Mucosa of stomach (tissue), 1 donor: ENCODE data around the gene CDC14B.

Experiments used
- H3K27me3 ChIP-seq: one replicate; pipeline ENCODE4 v1.7.0; 2013; ENCODE audit warnings: mild to moderate bottlenecking, low read length; ENCODE audit not compliant: control insufficient read depth, insufficient read depth
- H3K36me3 ChIP-seq: one replicate; pipeline ENCODE4 v1.7.0; 2013; ENCODE audit warnings: low read length; ENCODE audit not compliant: control insufficient read depth, insufficient read depth
- H3K4me1 ChIP-seq: one replicate; pipeline ENCODE4 v1.7.0; 2013; ENCODE audit warnings: mild to moderate bottlenecking, low read length; ENCODE audit not compliant: control insufficient read depth, insufficient read depth
- H3K4me3 ChIP-seq: one replicate; pipeline ENCODE4 v1.7.0; 2013; ENCODE audit warnings: low read length
- H3K9ac ChIP-seq: one replicate; pipeline ENCODE4 v1.7.0; 2013; ENCODE audit warnings: mild to moderate bottlenecking, low read length, moderate library complexity
- H3K9me3 ChIP-seq: one replicate; pipeline ENCODE4 v1.7.0; 2013; ENCODE audit warnings: mild to moderate bottlenecking, low read length, moderate library complexity; ENCODE audit not compliant: control insufficient read depth
- donor health status: Pancreatic carcinoma.

CDC14B gene

DNA sequence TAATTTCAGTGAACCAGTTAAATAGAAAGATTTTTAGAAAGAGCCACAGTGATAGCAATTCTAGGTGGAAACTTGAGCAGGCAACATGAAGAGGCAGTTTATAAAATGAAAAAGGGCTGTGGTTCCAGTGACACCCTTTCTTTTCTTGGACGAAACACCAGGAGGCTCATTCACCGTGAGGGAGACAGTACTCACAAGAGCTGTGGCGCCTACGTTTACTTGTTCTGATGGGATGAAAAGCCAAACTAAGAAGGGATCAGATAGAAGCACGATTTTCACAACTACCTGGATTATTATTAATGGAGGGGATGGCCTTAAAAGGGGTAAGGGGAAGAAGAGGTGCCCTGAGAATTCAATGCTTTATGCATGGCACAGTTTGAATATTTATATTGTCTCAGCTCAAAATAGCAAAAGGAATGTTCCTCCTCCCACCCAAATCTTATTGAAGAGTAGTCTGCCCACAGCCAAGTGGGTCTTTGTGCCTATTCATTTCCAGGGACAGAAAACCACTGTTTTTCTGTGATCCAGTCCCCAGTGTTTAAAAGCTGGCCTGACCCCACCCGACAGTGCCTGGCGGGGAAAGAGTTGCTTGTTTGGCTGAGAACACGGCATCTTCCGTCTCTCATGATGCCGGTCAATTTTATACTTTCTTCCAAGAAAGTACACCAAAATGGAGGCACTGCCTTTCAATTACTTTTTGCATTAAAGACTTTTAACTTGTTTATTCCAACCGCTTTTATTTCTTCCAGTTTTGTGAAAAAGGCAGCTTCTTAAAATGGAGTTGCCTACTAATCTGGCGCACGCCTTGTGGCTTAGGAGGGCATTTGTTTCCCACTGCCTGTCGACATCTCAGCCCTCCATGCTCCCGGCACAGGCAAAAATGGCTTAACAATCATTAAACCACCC, 117.8 kb downstream of the CDC14B start:
- Histone ChIP-seq H3K36me3 (no peaks in the 10 kb centered on the region), H3K9ac (no peak overlapping the region), H3K9me3 (no peaks in the 10 kb centered on the region), H3K27me3 (no peaks in the 10 kb centered on the region), H3K4me3 (no peak overlapping the region), H3K4me1 (no peaks in the 10 kb centered on the region)

DNA sequence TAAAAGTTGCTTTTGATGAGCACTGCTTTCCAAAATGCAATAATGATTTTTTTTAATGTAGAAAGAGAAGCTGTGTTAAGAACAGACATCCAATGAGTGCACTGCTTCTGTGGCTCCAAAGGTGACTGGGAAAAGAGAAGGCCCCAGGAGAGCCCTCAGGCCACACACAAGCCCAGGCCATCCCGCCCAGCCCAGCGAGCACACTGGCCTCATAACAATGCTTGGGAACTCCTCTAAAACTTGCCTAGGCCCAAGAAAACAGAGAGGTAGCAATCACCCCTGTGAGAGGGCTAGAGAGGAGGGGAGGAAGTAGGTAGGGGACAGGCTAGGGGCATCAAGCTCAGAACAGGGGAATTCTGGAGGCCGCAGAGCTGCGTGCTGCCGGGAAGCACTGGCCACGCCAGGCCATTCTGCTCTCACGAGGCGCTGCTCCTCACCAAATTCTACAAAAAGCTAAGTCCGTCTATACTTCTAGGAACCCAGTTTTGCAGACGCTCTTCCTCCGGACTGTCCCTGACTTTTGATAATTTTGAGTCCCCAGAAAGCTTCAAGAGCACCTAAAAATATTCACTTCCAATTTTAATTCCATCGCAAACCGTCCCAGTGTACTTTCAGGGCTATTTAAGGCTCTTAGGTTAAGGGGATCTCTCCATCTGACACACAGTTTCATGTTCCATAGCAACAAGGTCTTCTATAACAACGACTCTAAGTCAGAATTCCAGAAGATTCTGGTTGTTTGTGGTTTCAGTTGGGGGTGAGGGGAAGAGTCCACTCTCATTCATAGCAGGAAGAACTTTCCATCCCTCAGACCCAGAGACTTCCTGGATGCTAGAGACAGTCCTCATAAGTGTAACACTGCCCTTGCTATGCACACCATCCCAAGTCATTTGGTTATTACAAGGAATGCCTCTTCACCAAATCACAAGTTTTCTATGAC, 118.7 kb downstream of the CDC14B start:
- Histone ChIP-seq H3K36me3 (no peaks in the 10 kb centered on the region), H3K27me3 (no peaks in the 10 kb centered on the region), H3K4me3 (no peak overlapping the region), H3K9me3 (no peaks in the 10 kb centered on the region), H3K9ac (no peak overlapping the region), H3K4me1 (no peaks in the 10 kb centered on the region)

DNA sequence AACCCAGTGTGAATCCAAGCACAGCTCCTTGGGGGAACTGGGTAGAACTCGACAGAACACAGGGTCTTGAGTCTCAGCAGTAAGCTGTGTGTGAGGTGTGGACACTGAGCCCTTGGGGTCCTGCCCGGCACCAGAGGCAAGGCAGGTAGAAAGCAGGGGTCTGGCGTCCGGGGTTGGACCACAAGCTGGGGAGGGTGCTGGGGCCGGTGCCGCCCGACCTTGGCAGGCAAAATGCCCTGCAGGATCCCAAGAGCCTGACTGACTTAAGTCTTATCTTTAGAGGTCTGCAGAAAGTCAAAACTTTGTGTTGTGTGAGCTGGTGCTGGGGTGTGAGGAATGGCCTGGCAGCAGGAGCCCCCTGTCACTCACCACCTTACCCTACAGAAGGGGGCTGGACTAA, 120.4 kb downstream of the CDC14B start:
- no peak overlapping the region for H3K4me3 ChIP-seq
- no peaks in the 10 kb centered on the region for H3K4me1 ChIP-seq
- no peak overlapping the region for H3K9ac ChIP-seq
- no peaks in the 10 kb centered on the region for H3K9me3 ChIP-seq
- H3K27me3 ChIP-seq: no peaks in the 10 kb centered on the region
- H3K36me3 ChIP-seq: no peaks in the 10 kb centered on the region

DNA sequence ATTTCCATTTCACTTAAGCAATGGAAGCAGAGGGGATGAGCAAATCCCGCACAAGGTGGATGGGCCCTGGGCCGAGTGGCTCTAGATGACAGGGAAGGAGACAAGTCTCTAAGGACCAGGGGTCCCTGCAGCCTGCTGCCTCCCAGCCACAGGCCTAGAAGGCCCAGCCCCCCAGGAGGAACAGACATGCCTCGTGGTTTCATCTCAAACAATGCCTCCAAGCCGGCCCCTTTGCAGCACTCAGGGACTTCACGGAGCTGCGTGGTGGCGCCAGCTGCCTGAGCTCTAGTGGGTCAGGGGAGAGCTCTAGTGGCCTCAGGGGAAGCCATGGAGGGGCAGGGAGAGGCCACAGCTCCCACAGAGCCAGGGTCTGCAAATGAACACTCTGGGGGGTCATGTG, 120.8 kb downstream of the CDC14B start:
- Histone ChIP-seq H3K27me3 (no peaks in the 10 kb centered on the region), H3K9me3 (no peaks in the 10 kb centered on the region), H3K36me3 (no peaks in the 10 kb centered on the region), H3K9ac (no peak overlapping the region), H3K4me1 (no peaks in the 10 kb centered on the region), H3K4me3 (no peak overlapping the region)

- Histone ChIP-seq H3K27me3 (no peaks in the 10 kb centered on the region), H3K4me1 (peaks cover 3% of the 10 kb centered on the region), H3K4me3 (no peak overlapping the region), H3K9ac (no peak overlapping the region), H3K9me3 (no peaks in the 10 kb centered on the region), H3K36me3 (no peaks in the 10 kb centered on the region)
Measured at GRCh38 chr9:96497117-96497399, 122.6 kb downstream of the CDC14B start.

GRCh38 chr9:96496368-96497116, 123.1 kb downstream of the CDC14B start:
- H3K4me1 ChIP-seq: peaks cover 8% of the 10 kb centered on the region
- no peak overlapping the region for H3K4me3 ChIP-seq
- H3K9me3 ChIP-seq: no peaks in the 10 kb centered on the region
- no peaks in the 10 kb centered on the region for H3K27me3 ChIP-seq
- no peak overlapping the region for H3K9ac ChIP-seq
- H3K36me3 ChIP-seq: no peaks in the 10 kb centered on the region

DNA sequence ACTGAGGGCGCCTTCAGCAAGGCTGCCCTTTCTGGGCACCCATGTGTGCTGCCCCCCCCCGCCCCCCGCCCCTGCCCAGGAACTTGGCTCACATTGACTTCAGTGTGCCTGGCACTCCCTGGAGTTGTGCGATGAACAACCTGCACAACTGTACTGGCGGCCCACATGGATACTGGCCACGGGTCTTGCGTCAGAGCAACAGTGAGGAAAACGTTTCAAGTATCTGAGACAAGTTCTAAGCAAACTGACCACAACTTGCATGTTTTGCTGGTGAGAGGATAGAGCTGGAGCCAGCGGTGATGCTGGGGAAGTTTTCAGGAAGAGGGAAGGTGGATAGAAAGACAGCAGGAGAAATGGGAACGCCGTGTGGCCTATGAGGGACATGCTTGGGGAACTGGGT, 124.3 kb downstream of the CDC14B start:
- H3K4me1 ChIP-seq: peaks cover 18% of the 10 kb centered on the region
- no peaks in the 10 kb centered on the region for H3K36me3 ChIP-seq
- no peaks in the 10 kb centered on the region for H3K27me3 ChIP-seq
- no peaks in the 10 kb centered on the region for H3K9me3 ChIP-seq
- H3K9ac ChIP-seq: no peak overlapping the region
- no peak overlapping the region for H3K4me3 ChIP-seq

DNA sequence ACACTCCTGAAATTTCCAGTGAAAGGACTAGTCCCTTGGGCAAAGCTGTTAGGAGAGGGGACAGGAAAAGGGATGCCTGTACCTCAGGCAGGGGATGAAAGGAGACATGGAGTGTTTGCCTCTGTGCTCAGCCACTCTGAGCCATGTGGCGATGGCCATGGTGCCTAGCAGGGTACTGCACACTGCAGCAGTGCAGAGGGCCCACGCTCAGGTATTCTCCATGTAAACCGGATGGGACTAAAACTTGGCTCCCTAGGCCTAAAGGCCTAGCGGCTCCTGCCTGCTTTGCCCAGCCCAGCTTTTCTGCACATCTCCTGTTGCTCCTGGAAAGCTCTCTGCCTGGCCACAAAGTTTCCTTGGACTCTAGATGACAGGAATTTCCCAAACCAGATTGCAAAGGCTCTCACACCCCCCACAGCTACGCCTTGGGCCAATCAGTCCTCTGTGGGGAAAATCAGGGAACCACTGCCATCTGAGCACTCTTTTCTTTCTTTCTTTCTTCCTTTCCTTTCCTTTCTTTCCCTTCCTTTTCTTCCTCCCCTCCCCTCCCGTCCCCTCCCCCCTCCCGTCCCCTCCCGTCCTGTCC, 125.3 kb downstream of the CDC14B start:
- no peaks in the 10 kb centered on the region for H3K27me3 ChIP-seq
- no peak overlapping the region for H3K9ac ChIP-seq
- H3K9me3 ChIP-seq: no peaks in the 10 kb centered on the region
- no peaks in the 10 kb centered on the region for H3K36me3 ChIP-seq
- no peak overlapping the region for H3K4me3 ChIP-seq
- H3K4me1 ChIP-seq: peaks cover 18% of the 10 kb centered on the region

DNA sequence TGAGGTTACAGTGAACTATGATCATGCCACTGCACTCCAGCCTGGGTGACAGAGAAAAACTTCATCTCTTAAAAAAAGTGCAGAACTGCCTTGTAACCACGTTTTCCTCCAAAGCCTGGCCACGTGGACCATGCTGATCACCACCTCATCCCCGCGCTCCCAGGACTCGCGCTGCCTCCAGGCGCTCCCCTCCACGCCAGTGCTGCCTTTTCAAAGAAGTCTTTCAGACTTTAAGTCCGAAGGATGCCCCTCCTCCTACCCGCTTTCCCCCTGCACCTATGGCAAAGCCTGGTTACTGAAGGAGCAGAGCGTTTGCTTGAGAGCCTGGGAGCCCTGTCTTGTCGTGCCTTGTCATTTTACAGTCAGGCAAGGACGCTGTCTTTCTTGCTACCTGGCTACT, 125.9 kb downstream of the CDC14B start:
- H3K36me3 ChIP-seq: no peaks in the 10 kb centered on the region
- H3K27me3 ChIP-seq: no peaks in the 10 kb centered on the region
- H3K9ac ChIP-seq: no peak overlapping the region
- no peak overlapping the region for H3K4me3 ChIP-seq
- H3K9me3 ChIP-seq: no peaks in the 10 kb centered on the region
- peaks cover 18% of the 10 kb centered on the region for H3K4me1 ChIP-seq

GRCh38 chr9:96492993-96493531, 126.6 kb downstream of the CDC14B start:
- no peak overlapping the region for H3K4me3 ChIP-seq
- H3K36me3 ChIP-seq: no peaks in the 10 kb centered on the region
- H3K27me3 ChIP-seq: no peaks in the 10 kb centered on the region
- H3K9ac ChIP-seq: no peak overlapping the region
- peaks cover 20% of the 10 kb centered on the region for H3K4me1 ChIP-seq
- H3K9me3 ChIP-seq: no peaks in the 10 kb centered on the region

DNA sequence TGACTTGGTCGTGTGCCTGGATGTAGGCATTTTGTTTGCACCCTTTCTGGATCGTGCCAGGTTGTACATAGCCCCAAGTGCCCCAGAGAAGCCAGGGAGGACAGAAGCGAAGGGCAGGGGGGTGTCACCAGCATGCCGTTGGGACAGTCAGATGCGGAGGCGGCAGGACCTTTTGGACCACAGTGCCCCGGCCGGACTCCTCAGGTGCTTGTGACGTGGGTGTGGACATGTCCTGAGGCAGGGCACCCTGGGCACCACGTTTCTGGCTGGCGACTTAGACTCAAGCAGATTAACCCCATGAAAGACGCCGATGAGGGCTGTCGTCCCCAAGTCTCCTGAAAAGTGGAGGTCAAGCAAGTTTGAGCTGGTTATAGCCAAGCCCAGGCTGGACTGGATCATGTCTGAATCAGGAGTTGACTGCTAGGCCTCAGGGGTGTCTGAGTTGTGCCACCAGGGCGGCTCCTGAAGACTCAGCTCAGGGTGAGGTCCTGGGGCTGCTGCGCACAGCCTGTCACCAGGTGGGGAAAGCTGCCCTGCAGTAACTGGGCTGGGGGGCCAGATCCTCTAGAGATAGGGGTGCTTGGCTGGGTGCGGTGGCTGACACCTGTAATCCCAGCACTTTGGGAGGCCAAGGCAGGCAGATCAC, 127.6 kb downstream of the CDC14B start:
- H3K4me1 ChIP-seq: peaks cover 31% of the 10 kb centered on the region
- no peak overlapping the region for H3K4me3 ChIP-seq
- no peaks in the 10 kb centered on the region for H3K36me3 ChIP-seq
- no peaks in the 10 kb centered on the region for H3K9me3 ChIP-seq
- H3K27me3 ChIP-seq: no peaks in the 10 kb centered on the region
- H3K9ac ChIP-seq: no peak overlapping the region
